Osteocyte (in vitro differentiated cells): ENCODE results near the gene GIMAP7. TPM values are rescaled to one million over a fixed set of nuclear protein-coding genes. Genes with fewer than 3 reads are reported as not detected.
"Not testable (repeated sequence)": the region's sequence is repeated elsewhere in the genome, so short reads cannot be mapped to it uniquely, and the experiment has no call there.

Experiments used
- DNase-seq: peaks from one replicate; pipeline ENCODE4 v3.0.0; 2021; ENCODE audit warnings: mixed read lengths; ENCODE audit not compliant: unreplicated experiment; ENCODE audit errors: extremely low spot score
- H3K27ac Mint-ChIP-seq: one replicate; pipeline ENCODE4 v1.8.0; 2021; ENCODE audit warnings: mild to moderate bottlenecking, mixed read lengths; ENCODE audit not compliant: unreplicated experiment
- H3K27me3 Mint-ChIP-seq: one replicate; pipeline ENCODE4 v1.8.0; 2021; ENCODE audit warnings: mixed read lengths; ENCODE audit not compliant: unreplicated experiment
- H3K36me3 Mint-ChIP-seq: one replicate; pipeline ENCODE4 v1.8.0; 2021; ENCODE audit warnings: mixed read lengths; ENCODE audit not compliant: unreplicated experiment
- H3K4me1 Mint-ChIP-seq: one replicate; pipeline ENCODE4 v1.8.0; 2021; ENCODE audit warnings: mixed read lengths; ENCODE audit not compliant: unreplicated experiment
- H3K4me3 Mint-ChIP-seq: one replicate; pipeline ENCODE4 v1.8.0; 2021; ENCODE audit warnings: mild to moderate bottlenecking, moderate library complexity, mixed read lengths; ENCODE audit not compliant: unreplicated experiment
- H3K9me3 Mint-ChIP-seq: one replicate; pipeline ENCODE4 v1.8.0; 2021; ENCODE audit warnings: mixed read lengths; ENCODE audit not compliant: unreplicated experiment
- total RNA-seq: library from RNA; stranded (reverse); gene quantifications from 2 replicates; pipeline ENCODE4 v1.2.1, GENCODE V29; 2021
- TF ChIP-seq, protein P1 (sequence below): fragments of 200-600 bp; sonication (generic); IDR thresholded peaks from 2 replicates; pipeline ENCODE4 v1.5.0; 2021; ENCODE audit warnings: antibody characterized with exemption, mild to moderate bottlenecking, moderate library complexity

Gene GIMAP7
- total RNA-seq, 1 donor from 2014 or later: not detected

GRCh38 chr7:150513758-150514157, 914 bp upstream of the GIMAP7 start:
- no peak for DNase-seq
- H3K4me1 Mint-ChIP-seq: no peaks in the 10 kb centered on the region
- H3K27me3 Mint-ChIP-seq: no peaks in the 10 kb centered on the region
- TF ChIP-seq, protein P1, sequence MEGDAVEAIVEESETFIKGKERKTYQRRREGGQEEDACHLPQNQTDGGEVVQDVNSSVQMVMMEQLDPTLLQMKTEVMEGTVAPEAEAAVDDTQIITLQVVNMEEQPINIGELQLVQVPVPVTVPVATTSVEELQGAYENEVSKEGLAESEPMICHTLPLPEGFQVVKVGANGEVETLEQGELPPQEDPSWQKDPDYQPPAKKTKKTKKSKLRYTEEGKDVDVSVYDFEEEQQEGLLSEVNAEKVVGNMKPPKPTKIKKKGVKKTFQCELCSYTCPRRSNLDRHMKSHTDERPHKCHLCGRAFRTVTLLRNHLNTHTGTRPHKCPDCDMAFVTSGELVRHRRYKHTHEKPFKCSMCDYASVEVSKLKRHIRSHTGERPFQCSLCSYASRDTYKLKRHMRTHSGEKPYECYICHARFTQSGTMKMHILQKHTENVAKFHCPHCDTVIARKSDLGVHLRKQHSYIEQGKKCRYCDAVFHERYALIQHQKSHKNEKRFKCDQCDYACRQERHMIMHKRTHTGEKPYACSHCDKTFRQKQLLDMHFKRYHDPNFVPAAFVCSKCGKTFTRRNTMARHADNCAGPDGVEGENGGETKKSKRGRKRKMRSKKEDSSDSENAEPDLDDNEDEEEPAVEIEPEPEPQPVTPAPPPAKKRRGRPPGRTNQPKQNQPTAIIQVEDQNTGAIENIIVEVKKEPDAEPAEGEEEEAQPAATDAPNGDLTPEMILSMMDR: no peak
- H3K27ac Mint-ChIP-seq: no peak overlapping the region
- H3K4me3 Mint-ChIP-seq: no peak overlapping the region
- peaks cover 4% of the 10 kb centered on the region for H3K9me3 Mint-ChIP-seq
- H3K36me3 Mint-ChIP-seq: no peaks in the 10 kb centered on the region

GRCh38 chr7:150515248-150516147, 826 bp downstream of the GIMAP7 start:
- no peak for DNase-seq
- TF ChIP-seq, protein P1: no peak
- no peak overlapping the region for H3K27ac Mint-ChIP-seq
- no peaks in the 10 kb centered on the region for H3K36me3 Mint-ChIP-seq
- H3K4me1 Mint-ChIP-seq: no peaks in the 10 kb centered on the region
- no peaks in the 10 kb centered on the region for H3K27me3 Mint-ChIP-seq
- H3K9me3 Mint-ChIP-seq: peaks cover 4% of the 10 kb centered on the region
- H3K4me3 Mint-ChIP-seq: no peak overlapping the region

DNA sequence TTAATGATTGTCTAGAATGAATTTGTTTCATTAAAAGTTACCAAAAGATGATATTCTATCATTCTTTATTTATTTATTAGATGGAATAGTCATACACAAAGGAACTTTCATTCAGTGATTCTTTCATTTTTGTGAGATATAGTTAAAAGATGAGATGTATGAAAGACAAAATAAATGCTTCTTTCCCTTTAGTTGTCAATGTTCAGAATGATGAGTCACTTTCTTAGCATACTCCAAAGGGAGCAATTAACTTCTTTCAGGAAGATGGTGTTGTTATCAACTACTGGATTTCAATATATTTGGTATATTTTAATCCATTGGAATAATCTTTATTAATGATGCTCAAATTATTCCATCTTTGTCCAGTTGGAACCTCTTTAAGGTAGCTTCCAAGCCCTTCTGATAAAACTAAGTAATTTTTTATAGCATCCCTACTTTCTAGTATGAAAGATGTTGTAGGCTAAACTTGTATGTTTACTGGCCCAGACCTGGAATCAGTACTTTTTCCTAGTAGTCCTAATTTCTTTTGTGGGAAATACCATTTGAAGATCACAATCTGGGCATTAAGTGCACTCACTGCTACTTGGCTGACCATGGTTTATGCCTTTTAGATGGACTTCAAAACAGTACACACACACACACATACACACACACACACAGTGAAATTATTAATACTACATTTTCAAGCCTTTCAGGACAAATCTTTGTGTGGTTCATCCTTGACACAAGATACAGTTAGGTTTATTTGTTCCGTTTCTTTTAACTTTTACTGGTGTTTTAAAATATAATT, 2.5 kb downstream of the GIMAP7 start:
- no peak for DNase-seq
- Mint-ChIP-seq H3K4me1 (no peaks in the 10 kb centered on the region), H3K27me3 (no peaks in the 10 kb centered on the region), H3K27ac (no peak overlapping the region), H3K36me3 (no peaks in the 10 kb centered on the region), H3K4me3 (no peak overlapping the region), H3K9me3 (no peaks in the 10 kb centered on the region)
- TF ChIP-seq, protein P1: no peak

GRCh38 chr7:150519310-150519709, 4.6 kb downstream of the GIMAP7 start:
- no peaks in the 10 kb centered on the region for H3K27me3 Mint-ChIP-seq
- H3K36me3 Mint-ChIP-seq: no peaks in the 10 kb centered on the region
- H3K9me3 Mint-ChIP-seq: no peaks in the 10 kb centered on the region
- TF ChIP-seq, protein P1: no peak
- no peaks in the 10 kb centered on the region for H3K4me1 Mint-ChIP-seq
- H3K27ac Mint-ChIP-seq: no peak overlapping the region
- H3K4me3 Mint-ChIP-seq: no peak overlapping the region
- no peak for DNase-seq

- Mint-ChIP-seq H3K27me3 (no peaks in the 10 kb centered on the region), H3K36me3 (no peaks in the 10 kb centered on the region), H3K9me3 (no peaks in the 10 kb centered on the region), H3K27ac (no peak overlapping the region), H3K4me1 (no peaks in the 10 kb centered on the region), H3K4me3 (no peak overlapping the region)
- no peak for DNase-seq
- TF ChIP-seq, protein P1: no peak
Observed at GRCh38 chr7:150520145-150520544, 5.5 kb downstream of the GIMAP7 start.

- not testable (repeated sequence) for H3K9me3 Mint-ChIP-seq, H3K36me3 Mint-ChIP-seq, H3K27ac Mint-ChIP-seq, H3K4me3 Mint-ChIP-seq, H3K4me1 Mint-ChIP-seq, DNase-seq, H3K27me3 Mint-ChIP-seq
Observed at GRCh38 chr7:150522931-150523330, 8.3 kb downstream of the GIMAP7 start.
